CMK (cell line): Measurements from ENCODE around the gene SMARCD3.

Experiments used
- DNase-seq: peaks from one replicate; pipeline ENCODE4 v3.0.0-alpha.2; 2010; ENCODE audit warnings: low read depth

SMARCD3 gene

DNA sequence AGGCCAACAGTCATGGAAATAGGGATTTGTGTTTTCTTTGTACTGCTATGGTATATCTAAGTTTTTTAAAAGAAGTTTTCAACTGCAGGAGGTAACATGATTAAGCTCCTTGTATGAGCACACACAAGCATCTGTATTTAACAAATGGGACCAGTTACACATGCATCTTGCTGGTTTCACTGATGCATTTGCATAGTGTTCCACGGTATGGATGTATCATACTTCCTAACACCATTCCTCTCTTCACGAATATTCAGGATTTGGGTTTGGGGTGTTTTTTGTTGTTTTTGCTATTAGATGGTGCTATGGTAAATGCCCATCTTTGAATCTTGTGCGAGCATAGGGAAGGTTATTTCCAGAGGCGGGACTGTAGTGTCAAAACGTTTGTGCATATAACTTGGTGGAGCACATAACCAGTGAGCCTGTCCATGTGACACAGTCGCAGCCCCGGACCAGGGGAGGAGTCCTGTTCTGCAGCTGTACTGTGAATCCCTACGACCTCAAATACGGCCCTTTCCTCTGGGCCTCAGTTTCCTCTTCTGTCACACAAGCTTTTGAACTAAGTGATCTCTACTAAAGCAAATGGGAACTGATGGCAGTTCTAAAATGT is 40.1 kb downstream of the SMARCD3 start:
- no peak for DNase-seq

DNA sequence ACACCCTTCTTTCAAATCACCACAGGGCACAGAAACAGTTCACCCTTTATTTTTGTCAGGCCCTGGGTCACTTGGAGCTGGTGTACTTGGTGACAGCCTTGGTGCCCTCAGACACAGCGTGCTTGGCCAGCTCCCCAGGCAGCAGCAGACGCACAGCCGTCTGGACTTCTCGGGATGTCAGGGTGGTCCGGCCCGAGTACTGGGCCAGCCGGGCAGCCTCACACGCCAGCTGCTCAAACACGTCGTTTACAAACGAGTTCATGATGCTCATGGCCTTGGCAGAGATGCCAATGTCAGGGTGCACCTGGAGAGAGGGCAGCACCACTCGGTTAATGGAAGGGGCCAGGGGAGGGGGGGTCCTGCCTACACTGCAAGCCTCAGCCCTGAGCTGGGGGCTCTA is 40.7 kb downstream of the SMARCD3 start:
- DNase-seq = no peak

DNA sequence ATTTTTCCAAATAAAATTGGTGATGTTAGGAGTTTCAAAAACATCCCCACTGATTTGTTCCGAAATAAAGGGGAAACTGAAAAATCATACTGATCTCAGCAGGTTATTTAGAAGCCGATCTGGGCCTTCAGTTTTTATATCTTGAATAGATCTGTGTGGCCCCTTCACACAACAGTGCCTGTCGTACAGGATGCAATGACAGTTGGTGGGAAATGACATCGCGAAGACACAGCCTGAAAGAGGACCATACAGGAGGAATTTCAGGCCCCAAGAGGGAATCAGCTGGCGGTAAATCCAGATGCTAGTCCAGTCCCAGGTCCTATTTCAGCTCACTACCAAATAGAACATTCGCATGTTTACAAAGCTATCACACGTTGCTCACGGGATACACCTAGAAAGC is 41.2 kb downstream of the SMARCD3 start:
- no peak for DNase-seq

DNA sequence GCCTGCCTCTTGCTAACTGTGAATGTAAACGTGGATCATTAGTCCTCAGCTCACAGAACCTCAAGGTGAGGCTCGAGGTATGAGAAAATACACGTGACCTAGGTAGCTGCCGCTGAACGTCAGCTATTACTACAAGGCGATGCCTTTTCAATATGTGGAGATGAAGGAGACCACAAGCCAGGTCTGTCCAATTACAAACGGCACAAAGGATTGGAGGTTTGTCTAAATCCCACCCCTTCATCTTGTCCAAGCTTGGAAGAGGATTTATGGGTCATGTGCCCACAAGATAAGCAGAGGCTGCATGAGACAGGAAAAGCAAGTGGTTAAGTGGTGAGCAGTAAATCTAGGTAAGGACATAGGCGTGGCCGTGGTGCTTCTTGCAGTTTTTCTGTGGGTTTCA is 41.6 kb downstream of the SMARCD3 start:
- no peak for DNase-seq

DNA sequence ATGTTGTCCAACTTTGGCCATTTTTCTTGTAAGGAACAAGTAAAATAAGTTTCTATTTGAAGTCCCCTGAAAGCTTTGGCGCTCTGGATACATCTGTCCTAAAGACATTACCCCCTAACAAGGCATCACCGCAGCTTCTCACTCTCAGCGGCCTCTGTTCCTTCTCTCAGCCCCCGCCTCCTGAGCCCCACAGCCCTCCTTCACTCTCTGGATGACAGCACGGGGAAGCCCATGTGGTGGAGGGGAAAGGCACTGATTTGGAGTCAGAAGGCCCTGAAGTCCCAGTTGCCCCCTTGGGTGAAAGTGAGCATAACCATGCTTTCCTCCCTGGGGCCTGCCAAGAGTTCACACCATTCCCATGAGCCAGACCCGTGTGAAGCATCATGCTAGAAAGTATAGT is 42.8 kb downstream of the SMARCD3 start:
- no peak for DNase-seq

DNA sequence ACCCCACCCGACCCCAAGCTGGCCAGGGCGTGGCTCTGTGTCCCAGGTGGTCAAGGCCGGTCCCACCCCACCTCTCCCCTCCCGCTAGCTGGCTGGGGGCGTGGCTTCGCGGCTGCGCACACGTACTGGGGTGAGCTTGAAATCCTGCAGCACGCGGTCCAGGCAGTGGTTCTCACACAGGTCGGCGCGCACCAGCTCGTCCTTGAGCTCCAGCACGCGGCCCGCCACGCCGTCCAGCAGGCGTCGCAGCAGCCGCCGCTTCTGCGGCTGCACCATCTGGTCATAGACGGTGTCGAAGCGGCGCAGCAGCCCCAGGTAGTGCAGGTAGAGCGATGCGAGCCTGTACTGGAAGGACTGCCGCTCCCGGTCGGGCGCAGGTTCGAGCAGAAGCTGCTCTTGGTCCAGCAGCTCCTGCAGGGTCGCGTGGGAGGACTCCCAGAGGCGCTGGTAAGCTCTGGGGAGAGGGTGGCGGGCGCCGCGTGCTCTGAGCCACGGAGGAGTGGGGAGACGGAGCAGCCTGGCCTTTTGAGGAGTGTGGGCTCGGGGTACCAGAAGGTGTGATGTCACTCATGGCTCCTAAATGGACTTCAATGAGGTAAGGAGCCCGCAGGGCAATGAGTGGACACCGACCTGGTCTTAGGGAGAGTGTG is 44.0 kb downstream of the SMARCD3 start:
- DNase-seq = no peak

DNA sequence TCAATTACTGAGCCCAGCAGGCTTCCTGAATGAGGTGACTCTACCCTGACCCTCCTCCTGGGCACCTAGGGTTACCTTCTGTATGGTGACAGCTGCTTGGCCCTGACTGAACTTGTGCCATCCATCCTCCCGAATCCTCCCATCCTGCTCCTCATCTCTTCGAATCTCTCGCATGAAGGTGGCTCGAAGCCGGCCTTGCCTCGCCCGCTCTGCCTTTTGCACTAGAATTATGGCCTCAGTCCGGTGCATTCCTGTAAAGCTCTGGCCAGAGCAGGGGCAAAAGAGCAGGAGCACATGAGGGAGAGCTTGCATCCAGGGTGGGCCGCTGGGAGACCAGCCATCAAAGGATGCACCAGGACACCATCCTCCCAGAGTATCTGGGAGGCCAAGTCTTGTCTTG is 45.7 kb downstream of the SMARCD3 start:
- no peak for DNase-seq

DNA sequence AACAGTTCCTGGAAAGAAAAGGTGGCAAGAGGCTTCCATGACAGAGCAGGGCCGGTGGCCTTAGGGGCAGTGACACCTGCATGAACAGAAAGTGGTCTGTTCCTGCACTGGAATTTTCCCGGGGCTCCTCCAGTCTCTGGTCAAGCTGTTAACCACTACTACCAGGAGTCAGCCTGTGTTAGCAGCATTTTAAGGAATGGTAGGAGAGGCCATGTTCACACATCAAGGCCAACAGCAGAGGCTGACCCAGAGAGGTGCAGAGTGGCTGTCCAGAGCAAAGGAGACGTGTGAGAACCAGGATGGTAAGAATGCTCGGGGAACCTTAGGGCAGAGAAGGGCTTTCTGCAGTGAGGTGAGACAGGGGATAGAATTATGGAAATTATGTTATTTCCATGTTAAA is 46.7 kb downstream of the SMARCD3 start:
- no peak for DNase-seq

DNA sequence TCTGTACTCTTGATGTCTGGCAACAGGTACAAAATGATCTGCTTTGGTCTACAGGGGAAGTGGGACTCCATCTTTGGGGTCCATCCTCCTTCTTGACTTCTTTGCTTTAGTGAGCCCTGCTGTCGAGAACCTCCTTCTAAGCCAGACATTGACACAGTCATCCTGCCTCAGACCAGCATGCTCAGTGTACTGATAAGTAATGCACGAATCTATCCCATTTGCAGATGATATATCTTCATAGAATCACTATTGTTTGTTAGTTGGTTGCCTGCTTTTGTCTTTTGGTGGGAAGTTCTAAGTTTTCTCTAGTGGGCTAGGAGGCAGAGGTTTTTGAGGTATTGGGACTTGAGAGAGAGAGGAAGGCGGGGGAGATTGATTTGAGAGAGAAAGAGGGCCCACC is 47.1 kb downstream of the SMARCD3 start:
- DNase-seq = no peak

DNA sequence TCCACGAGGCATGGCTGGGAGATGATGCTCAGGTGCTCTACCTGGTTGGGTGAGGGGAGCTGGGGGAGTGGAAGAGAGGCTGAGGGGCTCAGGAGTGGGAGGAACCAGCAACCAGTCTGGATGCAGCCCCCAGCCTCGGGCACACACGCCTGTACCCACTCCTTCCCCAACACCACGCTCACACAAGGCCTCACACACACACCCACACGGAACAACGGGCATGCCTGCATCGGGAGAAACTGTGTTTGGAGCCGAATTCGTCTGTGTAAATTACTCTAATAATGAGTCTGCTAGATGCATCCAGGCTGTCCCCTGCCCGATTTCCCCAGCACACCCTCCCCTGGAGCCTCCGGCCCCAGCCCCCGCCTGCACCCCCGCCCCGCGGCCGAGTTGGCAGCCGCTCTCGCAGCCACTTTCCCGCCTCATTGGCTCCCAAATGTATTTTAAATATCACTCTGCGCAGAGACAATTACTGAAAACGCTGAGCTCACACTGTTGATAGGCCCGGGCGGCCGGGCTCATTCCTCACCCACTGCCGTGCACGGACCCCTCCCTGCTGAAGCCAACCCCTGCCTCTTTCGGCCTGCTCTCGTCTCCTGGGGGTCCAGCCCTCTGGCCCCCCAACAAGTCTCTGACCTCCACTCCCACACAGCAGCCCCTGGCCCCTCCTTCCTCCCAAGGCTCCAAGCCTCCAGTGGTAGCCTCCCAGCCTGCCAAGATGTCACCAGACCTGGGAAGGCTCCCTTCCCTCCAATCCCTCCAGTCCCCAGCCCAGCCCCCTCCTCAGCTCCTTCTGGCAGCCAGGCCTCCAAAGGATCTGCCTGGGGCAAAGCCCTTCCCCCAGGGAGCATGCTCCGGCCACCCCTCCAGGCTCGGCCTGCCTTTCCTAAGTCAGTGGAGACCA is 49.3 kb downstream of the SMARCD3 start:
- no peak for DNase-seq

DNA sequence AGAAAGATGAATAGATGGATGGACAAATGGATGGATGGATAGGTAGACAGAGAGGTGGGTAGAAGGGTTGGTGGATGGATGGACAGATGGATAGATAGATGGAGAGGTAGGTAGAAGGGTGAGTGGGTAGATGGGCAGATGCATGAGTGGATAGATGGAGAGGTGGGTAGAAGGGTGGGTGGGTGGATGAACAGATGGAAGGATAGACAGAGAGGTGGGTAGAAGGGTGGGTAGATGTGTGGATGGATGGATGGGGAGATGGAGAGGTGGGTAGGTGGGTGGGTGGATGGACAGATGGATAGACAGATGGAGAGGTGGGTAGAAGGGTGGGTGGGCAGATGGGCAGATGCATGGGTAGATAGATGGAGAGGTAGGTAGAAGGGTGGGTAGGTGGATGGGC is 50.6 kb downstream of the SMARCD3 start:
- DNase-seq = no peak

DNA sequence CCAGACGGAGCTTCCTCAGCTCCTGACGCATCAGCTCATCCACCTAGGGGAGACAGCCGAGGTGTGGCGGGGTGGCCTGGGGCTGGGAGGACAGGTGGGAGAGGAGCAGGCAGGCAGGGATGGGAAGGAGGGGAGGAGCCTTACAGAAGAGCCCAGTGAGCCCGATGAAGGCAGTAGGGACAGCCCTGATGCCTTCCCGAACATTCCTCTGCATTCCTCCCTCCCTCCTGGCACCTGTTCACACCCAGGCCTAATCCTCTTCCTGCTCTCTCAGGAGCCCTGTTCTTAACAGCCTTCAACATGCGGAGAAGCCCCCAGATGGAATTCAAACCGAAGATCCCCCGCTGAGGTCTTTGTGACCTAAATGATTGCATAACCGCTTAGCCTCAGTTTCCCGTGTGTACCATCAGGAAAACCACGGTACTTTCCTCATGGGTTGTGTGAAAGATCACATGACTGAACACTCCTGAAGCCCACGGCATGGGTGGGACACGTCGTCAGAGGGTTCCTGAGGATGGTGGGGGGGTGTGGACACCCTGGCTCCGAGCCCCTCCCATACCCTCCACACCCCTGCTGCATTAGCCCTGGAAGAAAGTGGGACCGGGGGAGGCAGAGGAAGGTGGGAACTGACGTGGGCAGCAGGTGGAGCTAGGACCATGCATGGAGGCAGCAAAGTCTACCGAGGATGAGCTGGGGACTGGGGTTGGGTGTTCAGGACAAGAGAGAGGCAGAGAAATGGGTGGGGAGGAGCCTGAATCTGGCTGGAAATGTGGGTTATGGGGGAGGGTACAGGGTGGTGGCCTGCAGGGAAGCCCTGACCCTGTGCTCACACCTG is 52.7 kb downstream of the SMARCD3 start:
- DNase-seq = no peak

DNA sequence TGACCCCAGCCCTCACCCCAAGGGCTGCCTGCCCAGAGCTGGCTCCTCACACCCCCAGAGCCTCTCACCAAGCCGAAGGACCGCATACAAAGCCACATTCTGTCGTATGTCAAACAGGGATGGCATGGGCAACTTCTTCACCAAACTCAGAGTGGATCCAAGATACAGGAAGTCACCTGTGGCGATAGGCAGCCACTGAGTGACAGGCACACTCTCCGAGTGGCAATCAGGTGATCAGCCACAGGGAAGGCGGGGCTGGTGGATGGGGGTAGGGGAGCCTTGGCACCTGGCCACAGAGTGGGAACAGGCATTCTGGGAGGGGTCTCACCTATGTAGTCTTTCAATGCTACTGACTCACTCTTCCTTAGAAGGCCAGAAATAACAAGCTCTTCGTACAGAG is 54.3 kb downstream of the SMARCD3 start:
- no peak for DNase-seq

DNA sequence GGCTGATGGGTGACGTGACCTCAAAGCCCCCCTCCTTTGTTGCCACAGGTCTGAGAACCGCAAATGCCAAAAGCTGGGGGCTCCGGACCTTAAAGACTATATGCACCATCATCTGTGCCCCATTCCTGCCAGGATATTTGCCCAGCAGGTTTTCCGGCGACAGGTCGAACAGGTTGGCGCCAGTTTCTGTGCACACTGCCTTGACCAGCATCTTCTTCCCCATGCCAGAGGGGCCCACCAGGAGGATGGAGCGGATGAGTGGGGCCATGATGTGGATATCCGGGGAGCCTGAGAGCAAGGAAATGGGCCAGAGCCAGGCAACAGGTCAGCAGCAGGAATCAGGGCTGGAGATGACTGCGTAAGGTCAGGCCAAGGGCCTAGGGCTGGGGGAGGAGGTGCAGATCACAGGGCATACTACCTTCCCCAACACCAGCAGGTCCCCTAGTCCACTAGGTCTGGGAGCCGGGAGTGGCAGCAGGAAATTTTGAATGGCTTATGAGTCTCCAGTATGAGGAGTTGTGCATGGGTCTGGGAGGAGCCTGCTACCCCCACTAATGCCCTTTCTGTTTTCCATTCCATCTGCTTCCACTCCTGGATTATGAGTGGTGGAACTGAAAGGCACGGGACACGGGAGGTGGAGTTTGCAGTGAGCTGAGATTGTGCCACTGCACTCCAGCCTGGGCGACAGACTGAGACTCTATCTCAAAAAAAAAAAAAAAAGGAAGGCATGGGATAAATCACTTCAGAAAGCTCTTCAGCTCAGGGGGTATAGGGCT is 55.1 kb downstream of the SMARCD3 start:
- DNase-seq = no peak

DNA sequence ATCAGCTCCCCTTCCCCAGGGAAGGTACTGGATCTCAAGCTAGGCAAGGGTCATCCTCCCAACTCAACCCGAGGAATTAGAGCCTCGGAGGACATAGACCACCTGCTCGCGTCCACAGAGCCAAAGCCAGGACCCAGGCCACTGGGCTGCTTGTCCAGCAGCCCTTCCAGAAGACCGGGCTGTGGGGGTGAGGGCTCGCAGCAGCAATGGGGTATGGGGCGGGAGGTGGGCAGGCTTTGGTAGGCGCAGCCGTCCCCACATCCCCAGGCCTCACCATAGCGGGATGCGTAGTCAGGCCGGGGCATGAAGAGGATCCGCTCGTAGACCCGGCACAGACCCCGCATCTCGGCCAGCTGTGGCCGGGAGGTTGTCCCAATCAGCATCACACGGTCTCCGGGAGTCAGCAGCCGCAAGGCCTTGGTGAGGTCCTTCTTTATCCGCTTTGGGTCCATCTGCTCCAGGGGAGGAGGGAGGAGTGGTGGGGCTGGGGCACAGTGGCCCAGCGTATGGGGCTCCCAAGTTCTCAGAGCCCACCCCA is 56.4 kb downstream of the SMARCD3 start:
- no peak for DNase-seq

DNA sequence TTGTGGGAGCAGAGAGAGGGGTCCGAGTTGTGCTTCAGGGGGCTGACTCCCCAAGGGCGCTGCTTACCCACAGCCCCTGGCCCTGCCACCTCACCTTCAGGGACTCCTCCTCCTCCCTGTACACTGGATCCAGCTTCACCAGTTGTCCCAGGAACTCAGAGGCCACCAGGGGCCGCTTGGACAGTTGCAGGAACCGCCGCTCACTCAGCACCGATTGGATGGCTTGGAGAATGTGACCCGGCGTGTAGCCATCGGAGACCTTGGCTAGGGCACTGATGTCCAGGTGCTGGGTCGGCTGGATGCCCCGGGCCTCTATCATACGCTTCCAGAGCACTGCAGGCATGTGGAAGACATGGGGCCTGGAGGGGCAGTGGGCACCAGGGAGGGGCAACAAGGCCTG is 57.0 kb downstream of the SMARCD3 start:
- no peak for DNase-seq

DNA sequence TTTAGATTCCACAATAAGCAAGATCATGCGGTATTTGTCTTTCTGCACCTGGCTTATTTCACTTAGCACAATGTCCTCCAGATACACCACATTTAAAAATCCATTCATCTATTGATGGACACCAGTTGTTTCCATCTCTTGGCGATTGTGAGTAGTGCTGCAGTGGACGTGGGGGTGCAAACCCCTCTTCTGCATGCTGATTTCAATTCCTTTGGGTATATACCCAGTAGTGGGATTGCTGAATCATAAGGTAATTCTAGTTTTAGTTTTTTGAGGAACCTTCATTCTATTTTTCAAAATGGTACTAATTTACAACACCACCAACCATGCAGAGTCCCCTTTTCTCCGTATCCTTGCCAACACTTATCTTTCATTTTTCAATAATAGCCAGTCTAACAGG is 59.5 kb downstream of the SMARCD3 start:
- DNase-seq = no peak
